Stimulated activated CD8-positive, alpha-beta memory T cell treated with anti-CD3 and anti-CD28 coated beads, Interleukin-15, amount 100 ng/mL, for 24 hours (primary cell): ENCODE results near the gene CCDC32.

Experiments used
- DNase-seq: peaks from one replicate; pipeline ENCODE4 v3.0.0-alpha.2; 2020; ENCODE audit warnings: low read depth

CCDC32 gene

DNA sequence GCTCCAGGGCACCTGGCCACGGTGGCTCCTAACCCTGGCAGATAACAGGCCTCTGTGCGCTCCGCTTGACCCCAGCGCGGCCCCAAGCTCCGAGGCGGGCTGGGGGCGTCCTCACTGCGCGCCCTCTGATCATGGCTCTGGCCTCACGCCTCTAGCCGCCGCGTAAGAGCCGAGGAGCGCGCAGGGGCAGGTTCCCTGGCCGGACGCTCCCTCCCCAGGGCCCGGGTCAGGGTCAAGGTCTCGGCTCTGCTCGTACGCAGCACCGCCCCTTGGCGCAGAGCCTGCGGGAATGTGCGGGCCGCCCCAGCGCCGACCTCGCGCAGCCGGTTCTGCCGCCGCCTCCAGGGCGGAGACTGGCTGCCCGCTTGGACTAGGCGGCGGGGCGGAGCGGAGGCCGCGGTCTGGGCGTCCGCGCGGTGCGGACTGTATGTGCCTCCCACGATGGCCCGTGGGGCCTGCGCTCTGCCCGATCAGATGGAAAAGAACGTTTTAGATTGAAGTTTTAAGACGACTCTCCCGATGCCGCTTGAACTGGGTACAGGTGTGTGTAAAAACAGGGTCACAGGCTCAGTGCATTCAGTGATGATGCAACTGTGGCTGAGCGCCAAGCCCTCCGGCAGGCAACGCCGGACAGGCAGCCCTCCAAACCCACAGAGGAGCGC is 53.2 kb downstream of the CCDC32 start:
- no peak for DNase-seq

DNA sequence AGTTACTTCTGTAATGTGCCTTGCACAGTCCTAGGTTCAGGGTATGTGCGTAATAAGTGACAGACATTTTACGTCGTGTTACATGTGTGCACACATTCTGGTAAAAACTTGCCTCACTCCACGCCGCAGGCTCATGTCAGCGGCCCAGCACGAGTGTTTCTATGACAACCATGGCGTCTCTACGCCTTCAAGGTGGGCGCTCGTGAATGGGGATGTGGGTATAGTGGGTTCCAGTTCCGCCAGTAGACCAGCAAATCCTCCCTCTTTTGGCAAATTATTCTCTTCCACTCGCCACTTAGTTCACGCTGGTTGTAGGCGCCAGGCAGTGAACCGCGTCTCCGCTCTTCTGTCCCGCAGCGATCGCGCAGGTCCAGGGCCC is 53.8 kb downstream of the CCDC32 start:
- no peak for DNase-seq

GRCh38 chr15:40510201-40510600 is 54.6 kb downstream of the CCDC32 start:
- no peak for DNase-seq

DNA sequence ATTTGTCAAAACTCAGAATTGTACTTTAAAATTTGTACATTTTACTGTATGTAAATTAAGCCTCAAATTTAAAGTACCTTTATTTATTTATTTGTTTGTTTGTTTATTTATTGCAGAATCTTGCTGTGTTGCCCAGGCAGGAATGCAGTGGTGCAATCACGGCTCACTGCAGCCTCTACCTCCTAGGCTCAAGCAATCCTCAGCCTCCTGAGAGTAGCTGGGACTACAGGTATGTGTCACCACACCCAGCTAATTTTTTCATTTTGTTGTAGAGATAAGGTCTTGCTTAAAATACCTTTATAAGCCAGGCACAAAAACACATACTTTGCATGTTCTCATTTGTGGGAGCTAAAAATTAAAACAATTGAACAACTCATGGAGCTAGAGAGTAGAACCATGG is 56.6 kb downstream of the CCDC32 start:
- no peak for DNase-seq

DNA sequence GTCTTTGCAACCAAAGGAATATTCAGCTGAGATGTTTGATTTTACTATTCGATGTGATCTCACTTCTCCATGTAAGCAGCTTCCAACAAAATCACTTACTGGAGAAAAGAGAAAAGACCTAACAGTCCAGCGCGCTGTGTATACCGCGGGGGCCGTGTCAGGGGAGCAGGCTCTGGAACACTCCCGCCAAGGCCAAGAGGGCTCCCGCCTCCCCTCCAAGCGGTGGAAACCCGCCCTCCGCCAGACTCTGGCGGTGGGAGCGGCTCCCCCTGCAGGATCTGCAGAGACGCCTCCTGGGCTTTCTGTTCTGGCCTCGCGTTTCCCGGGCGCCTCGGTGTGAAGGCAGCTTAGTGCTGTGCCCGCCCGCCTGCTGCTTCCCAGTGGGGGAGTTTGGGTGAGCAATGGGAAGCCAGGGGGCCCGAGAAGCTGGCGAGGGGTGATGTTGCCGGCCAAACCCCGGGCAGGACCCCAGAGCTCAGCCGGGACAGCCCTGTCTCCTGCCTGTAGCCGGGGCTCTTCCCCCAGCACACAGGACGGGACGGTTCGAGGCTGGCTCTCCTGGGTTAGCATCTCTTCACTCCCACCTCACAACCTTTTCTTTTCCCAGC is 57.8 kb downstream of the CCDC32 start:
- peak; percentile 30 for DNase-seq
